Neural cell (in vitro differentiated cells): ENCODE results near the gene SMAD5.

ENCODE experiments used
- EZH2 ChIP-seq: fragments of 200-600, 300-800 bp; shearing (Covaris generic), sonication (generic); IDR thresholded peaks from 2 replicates; pipeline ENCODE4 v1.6.1; 2014; ENCODE audit warnings: antibody characterized with exemption, low read length, borderline replicate concordance, mild to moderate bottlenecking; ENCODE audit not compliant: insufficient read depth, poor library complexity, severe bottlenecking
- POLR2AphosphoS5 ChIP-seq: IDR thresholded peaks from 2 replicates; pipeline ENCODE4 v1.6.1; 2012
- RAD21 ChIP-seq: fragments of 450-650 bp; conservative IDR thresholded peaks from 2 replicates; pipeline ENCODE4 v1.6.1; 2014; ENCODE audit warnings: antibody characterized with exemption, mild to moderate bottlenecking, moderate library complexity
- TF ChIP-seq, protein P1 (sequence below): fragments of 450-650 bp; IDR thresholded peaks from 2 replicates; pipeline ENCODE4 v1.5.1; 2014; ENCODE audit warnings: antibody characterized with exemption, mild to moderate bottlenecking, moderate library complexity; ENCODE audit not compliant: poor library complexity, severe bottlenecking

DNA sequence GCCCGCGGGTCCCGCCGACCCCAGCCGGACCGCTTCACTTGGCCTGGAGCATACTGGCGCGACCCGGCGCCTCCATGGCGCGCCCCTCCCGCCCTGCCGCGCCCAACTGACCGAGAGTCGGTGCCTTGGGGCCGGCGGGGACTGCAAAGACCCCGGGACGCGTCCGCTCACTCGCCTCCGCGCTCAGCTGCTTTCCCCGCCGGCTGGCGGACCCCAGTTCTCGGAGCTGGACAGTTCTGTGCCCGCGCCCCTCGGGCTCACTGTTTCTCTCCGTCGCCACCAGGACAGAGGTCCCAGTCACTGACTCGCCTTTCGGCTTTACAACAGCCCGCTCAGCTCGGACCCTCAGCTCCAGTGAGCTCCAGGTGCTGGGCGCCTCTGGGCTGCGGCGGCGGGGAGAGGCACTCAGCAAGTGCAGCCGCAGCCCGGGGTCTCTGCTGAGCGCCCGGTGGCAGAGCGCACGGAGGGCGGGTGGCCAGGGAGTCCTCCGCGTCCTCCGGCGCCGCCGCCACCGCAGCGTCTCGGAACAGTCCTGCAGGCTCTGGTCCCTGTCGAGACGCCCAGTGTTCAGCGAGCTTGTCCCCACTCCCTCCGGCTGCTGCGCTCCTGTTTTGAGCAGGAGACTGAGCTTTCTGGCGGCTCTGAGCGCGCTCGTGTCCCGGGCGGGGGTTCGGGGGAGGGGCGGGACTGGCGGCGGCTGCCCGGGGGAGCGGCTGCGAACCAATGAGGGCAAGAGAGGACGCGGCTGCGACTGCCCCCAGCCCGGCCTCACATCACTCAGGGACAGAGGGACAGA lies 60.1 kb downstream of the SMAD5 start, which contains the start of gene SMIM32:
- TF ChIP-seq POLR2AphosphoS5 (peak; percentile 40), EZH2 (no peak), RAD21 (peak; percentile 25)
- TF ChIP-seq, protein P1, sequence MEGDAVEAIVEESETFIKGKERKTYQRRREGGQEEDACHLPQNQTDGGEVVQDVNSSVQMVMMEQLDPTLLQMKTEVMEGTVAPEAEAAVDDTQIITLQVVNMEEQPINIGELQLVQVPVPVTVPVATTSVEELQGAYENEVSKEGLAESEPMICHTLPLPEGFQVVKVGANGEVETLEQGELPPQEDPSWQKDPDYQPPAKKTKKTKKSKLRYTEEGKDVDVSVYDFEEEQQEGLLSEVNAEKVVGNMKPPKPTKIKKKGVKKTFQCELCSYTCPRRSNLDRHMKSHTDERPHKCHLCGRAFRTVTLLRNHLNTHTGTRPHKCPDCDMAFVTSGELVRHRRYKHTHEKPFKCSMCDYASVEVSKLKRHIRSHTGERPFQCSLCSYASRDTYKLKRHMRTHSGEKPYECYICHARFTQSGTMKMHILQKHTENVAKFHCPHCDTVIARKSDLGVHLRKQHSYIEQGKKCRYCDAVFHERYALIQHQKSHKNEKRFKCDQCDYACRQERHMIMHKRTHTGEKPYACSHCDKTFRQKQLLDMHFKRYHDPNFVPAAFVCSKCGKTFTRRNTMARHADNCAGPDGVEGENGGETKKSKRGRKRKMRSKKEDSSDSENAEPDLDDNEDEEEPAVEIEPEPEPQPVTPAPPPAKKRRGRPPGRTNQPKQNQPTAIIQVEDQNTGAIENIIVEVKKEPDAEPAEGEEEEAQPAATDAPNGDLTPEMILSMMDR: peak; percentile 15
